OCI-LY1 (cell line): ENCODE measurements around the gene ACSBG1.

ENCODE experiments used
- EZH2 ChIP-seq: fragments of 200-600 bp; sonication (generic), shearing (Covaris generic); IDR thresholded peaks from 2 replicates; pipeline ENCODE4 v1.8.0; 2017; ENCODE audit warnings: borderline replicate concordance, mixed run types, mild to moderate bottlenecking, antibody characterized with exemption, low read length, moderate library complexity, mixed read lengths
- TF ChIP-seq, protein P1 (sequence below): fragments of 200-600 bp; sonication (generic), shearing (Covaris generic); IDR thresholded peaks from 2 replicates; pipeline ENCODE4 v1.5.1; 2017; ENCODE audit warnings: mild to moderate bottlenecking, antibody characterized with exemption, low read length, moderate library complexity, mixed read lengths

DNA sequence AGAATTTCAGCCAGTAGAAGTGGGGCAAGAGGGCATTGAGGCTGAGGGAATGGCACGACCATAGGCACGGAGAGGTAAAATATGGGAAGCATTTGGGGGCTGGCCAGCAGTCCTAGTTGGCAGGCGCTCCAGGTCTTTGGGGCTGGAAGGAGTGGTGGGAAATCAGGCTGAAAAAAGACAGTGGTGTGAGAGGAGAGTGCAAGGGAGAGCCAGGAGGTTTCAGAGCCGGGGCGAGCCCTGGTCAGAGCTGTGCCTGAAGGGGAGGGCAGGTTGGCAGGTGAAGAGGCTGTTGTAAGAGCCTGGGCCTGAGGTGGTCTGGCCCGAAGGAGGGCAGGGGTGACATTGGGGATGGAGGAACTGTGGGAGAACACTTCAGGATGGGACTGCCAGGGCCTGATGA lies 86.8 kb downstream of the ACSBG1 start:
- TF ChIP-seq, protein P1, sequence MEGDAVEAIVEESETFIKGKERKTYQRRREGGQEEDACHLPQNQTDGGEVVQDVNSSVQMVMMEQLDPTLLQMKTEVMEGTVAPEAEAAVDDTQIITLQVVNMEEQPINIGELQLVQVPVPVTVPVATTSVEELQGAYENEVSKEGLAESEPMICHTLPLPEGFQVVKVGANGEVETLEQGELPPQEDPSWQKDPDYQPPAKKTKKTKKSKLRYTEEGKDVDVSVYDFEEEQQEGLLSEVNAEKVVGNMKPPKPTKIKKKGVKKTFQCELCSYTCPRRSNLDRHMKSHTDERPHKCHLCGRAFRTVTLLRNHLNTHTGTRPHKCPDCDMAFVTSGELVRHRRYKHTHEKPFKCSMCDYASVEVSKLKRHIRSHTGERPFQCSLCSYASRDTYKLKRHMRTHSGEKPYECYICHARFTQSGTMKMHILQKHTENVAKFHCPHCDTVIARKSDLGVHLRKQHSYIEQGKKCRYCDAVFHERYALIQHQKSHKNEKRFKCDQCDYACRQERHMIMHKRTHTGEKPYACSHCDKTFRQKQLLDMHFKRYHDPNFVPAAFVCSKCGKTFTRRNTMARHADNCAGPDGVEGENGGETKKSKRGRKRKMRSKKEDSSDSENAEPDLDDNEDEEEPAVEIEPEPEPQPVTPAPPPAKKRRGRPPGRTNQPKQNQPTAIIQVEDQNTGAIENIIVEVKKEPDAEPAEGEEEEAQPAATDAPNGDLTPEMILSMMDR, result no peak
- no peak for TF ChIP-seq EZH2
